H9 (cell line): Measurements from ENCODE around the gene CNDP1. TPM values are rescaled to one million over a fixed set of nuclear protein-coding genes. Genes with fewer than 3 reads are reported as not detected.

ENCODE experiments used
- DNase-seq: peaks from one replicate; pipeline ENCODE4 v3.0.0-alpha.2; 2017
- H2AFZ ChIP-seq: one replicate; pipeline ENCODE4 v1.6.1; 2013; ENCODE audit warnings: mild to moderate bottlenecking, low read length, control low read depth, moderate library complexity
- H2AK5ac ChIP-seq: 2 replicates; pipeline ENCODE4 v1.6.1; 2013; ENCODE audit warnings: low read length, control low read depth, mixed read lengths; ENCODE audit not compliant: insufficient read length
- H2BK120ac ChIP-seq: one replicate; pipeline ENCODE4 v1.6.1; 2013; ENCODE audit warnings: low read depth, mild to moderate bottlenecking, low read length, control low read depth, inconsistent platforms; ENCODE audit not compliant: poor library complexity, severe bottlenecking
- H2BK12ac ChIP-seq: 2 replicates; pipeline ENCODE4 v1.6.1; 2013; ENCODE audit warnings: low read length, control low read depth, mixed read lengths, low read depth; ENCODE audit not compliant: insufficient read length
- H2BK15ac ChIP-seq: 2 replicates; pipeline ENCODE4 v1.6.1; 2013; ENCODE audit warnings: low read depth, low read length, control low read depth
- H2BK20ac ChIP-seq: one replicate; pipeline ENCODE4 v1.6.1; 2013; ENCODE audit warnings: low read depth, mild to moderate bottlenecking, low read length, control low read depth, inconsistent platforms; ENCODE audit not compliant: poor library complexity, severe bottlenecking
- H2BK5ac ChIP-seq: 2 replicates; pipeline ENCODE4 v1.6.1; 2013; ENCODE audit warnings: low read length, control low read depth, mixed read lengths; ENCODE audit not compliant: insufficient read length
- H3K14ac ChIP-seq: 2 replicates; pipeline ENCODE4 v1.6.1; 2013; ENCODE audit warnings: low read length, control low read depth; ENCODE audit not compliant: insufficient read depth
- H3K18ac ChIP-seq: 2 replicates; pipeline ENCODE4 v1.6.1; 2013; ENCODE audit warnings: low read depth, mild to moderate bottlenecking, mixed read lengths, low read length, control low read depth; ENCODE audit not compliant: insufficient read length
- H3K23ac ChIP-seq: 2 replicates; pipeline ENCODE4 v1.6.1; 2013; ENCODE audit warnings: low read length, control low read depth, mixed read lengths, low read depth; ENCODE audit not compliant: insufficient read length
- H3K23me2 ChIP-seq: 2 replicates; pipeline ENCODE4 v1.6.1; 2013; ENCODE audit warnings: low read depth, mild to moderate bottlenecking, mixed read lengths, low read length, control low read depth; ENCODE audit not compliant: insufficient read length, poor library complexity, severe bottlenecking
- H3K27ac ChIP-seq: 2 replicates; pipeline ENCODE4 v1.5.1; 2013; ENCODE audit warnings: low read length, control low read depth, mixed read lengths, low read depth; ENCODE audit not compliant: insufficient read length
- H3K27me3 ChIP-seq: 2 replicates; pipeline ENCODE4 v1.6.1; 2013; ENCODE audit warnings: low read length, control low read depth, inconsistent platforms; ENCODE audit not compliant: insufficient read depth
- H3K4ac ChIP-seq: 2 replicates; pipeline ENCODE4 v1.6.1; 2013; ENCODE audit warnings: low read depth, mild to moderate bottlenecking, control low read depth, inconsistent platforms, low read length, moderate library complexity
- H3K4me1 ChIP-seq: 2 replicates; pipeline ENCODE4 v1.6.1; 2013; ENCODE audit warnings: low read length, control low read depth, inconsistent platforms; ENCODE audit not compliant: insufficient read depth
- H3K4me2 ChIP-seq: 2 replicates; pipeline ENCODE4 v1.6.1; 2013; ENCODE audit warnings: low read length, control low read depth, mixed read lengths; ENCODE audit not compliant: insufficient read length, insufficient read depth
- H3K56ac ChIP-seq: 2 replicates; pipeline ENCODE4 v1.6.1; 2013; ENCODE audit warnings: low read depth, mild to moderate bottlenecking, mixed read lengths, low read length, control low read depth; ENCODE audit not compliant: insufficient read length
- H3K79me1 ChIP-seq: 2 replicates; pipeline ENCODE4 v1.6.1; 2013; ENCODE audit warnings: low read depth, mild to moderate bottlenecking, moderate library complexity, low read length, control low read depth, inconsistent platforms; ENCODE audit not compliant: insufficient read depth, poor library complexity, severe bottlenecking
- H3K79me2 ChIP-seq: 2 replicates; pipeline ENCODE4 v1.6.1; 2013; ENCODE audit warnings: low read length, control low read depth, inconsistent platforms; ENCODE audit not compliant: insufficient read depth
- H3K9ac ChIP-seq: 2 replicates; pipeline ENCODE4 v1.6.1; 2013; ENCODE audit warnings: low read length, control low read depth, mixed read lengths; ENCODE audit not compliant: insufficient read length; ENCODE audit errors: extremely low read depth
- H3K9me3 ChIP-seq: one replicate; pipeline ENCODE4 v1.6.1; 2013; ENCODE audit warnings: low read depth, low read length, inconsistent platforms; ENCODE audit not compliant: control insufficient read depth
- H3T11ph ChIP-seq: one replicate; pipeline ENCODE4 v1.6.1; 2013; ENCODE audit warnings: mild to moderate bottlenecking, low read length, control low read depth, inconsistent platforms
- H4K20me1 ChIP-seq: one replicate; pipeline ENCODE4 v1.6.1; 2013; ENCODE audit not compliant: control insufficient read depth, insufficient read length, insufficient read depth
- H4K5ac ChIP-seq: 2 replicates; pipeline ENCODE4 v1.6.1; 2013; ENCODE audit warnings: low read depth, mild to moderate bottlenecking, mixed read lengths, low read length, control low read depth; ENCODE audit not compliant: insufficient read length
- H4K8ac ChIP-seq: replicated peaks from 2 replicates; pipeline ENCODE4 v1.6.1; 2013; ENCODE audit warnings: low read length, control low read depth, mixed read lengths, low read depth; ENCODE audit not compliant: insufficient read length
- H4K91ac ChIP-seq: 2 replicates; pipeline ENCODE4 v1.6.1; 2013; ENCODE audit warnings: low read depth, mild to moderate bottlenecking, moderate library complexity, mixed read lengths, low read length, control low read depth; ENCODE audit not compliant: insufficient read length
- H3K27ac Mint-ChIP-seq, 3 experiments: 2 replicates in 2 of 3; 3 replicates in 1 of 3; pipeline ENCODE4 v1.8.0; 2020 to 2021; ENCODE audit warnings: mixed read lengths in 3 of 3, mild to moderate bottlenecking in 1 of 3, moderate library complexity in 1 of 3
- H3K27me3 Mint-ChIP-seq: 2 replicates; pipeline ENCODE4 v1.8.0; 2021; ENCODE audit warnings: low read depth, mild to moderate bottlenecking, moderate library complexity, mixed read lengths
- H3K36me3 Mint-ChIP-seq, 3 experiments: 2 replicates in 2 of 3; 3 replicates in 1 of 3; pipeline ENCODE4 v1.8.0; 2020 to 2021; ENCODE audit warnings: low read depth in 3 of 3, mixed read lengths in 3 of 3; ENCODE audit not compliant: insufficient read depth in 1 of 3
- H3K4me1 Mint-ChIP-seq, 2 experiments: 2 replicates each; pipeline ENCODE4 v1.8.0; 2020; ENCODE audit warnings: mixed read lengths in 2 of 2
- H3K4me3 Mint-ChIP-seq, 2 experiments: 2 replicates in 1 of 2; 3 replicates in 1 of 2; pipeline ENCODE4 v1.8.0; 2020 to 2021; ENCODE audit warnings: mild to moderate bottlenecking in 2 of 2, mixed read lengths in 2 of 2, moderate library complexity in 1 of 2
- H3K9me3 Mint-ChIP-seq, 2 experiments: 2 replicates in 1 of 2; 3 replicates in 1 of 2; pipeline ENCODE4 v1.8.0; 2020; ENCODE audit warnings: mild to moderate bottlenecking in 2 of 2, mixed read lengths in 2 of 2, moderate library complexity in 1 of 2
- WGBS: extraction: QIAGEN DNeasy Blood & Tissue Kit; methylation state at CpG from one replicate; pipeline ENCODE4 v1.1.7; 2013; ENCODE audit warnings: missing lambda C conversion rate, low lambda C conversion rate, mixed read lengths; ENCODE audit not compliant: insufficient read length; ENCODE audit errors: extremely low coverage; 5-methylcytosine and 5-hydroxymethylcytosine counted together
- total RNA-seq: library from RNA; stranded (reverse); gene quantifications from 2 replicates; pipeline ENCODE4 v1.2.1, GENCODE V29; 2021
- TF ChIP-seq, protein P1 (sequence below): fragments of 200-600 bp; sonication (generic); conservative IDR thresholded peaks from 3 replicates; pipeline ENCODE4 v1.8.0; 2021; ENCODE audit warnings: antibody characterized with exemption, mild to moderate bottlenecking

The CNDP1 gene
- total RNA-seq, 1 experiment from 2014 or later = not detected

DNA sequence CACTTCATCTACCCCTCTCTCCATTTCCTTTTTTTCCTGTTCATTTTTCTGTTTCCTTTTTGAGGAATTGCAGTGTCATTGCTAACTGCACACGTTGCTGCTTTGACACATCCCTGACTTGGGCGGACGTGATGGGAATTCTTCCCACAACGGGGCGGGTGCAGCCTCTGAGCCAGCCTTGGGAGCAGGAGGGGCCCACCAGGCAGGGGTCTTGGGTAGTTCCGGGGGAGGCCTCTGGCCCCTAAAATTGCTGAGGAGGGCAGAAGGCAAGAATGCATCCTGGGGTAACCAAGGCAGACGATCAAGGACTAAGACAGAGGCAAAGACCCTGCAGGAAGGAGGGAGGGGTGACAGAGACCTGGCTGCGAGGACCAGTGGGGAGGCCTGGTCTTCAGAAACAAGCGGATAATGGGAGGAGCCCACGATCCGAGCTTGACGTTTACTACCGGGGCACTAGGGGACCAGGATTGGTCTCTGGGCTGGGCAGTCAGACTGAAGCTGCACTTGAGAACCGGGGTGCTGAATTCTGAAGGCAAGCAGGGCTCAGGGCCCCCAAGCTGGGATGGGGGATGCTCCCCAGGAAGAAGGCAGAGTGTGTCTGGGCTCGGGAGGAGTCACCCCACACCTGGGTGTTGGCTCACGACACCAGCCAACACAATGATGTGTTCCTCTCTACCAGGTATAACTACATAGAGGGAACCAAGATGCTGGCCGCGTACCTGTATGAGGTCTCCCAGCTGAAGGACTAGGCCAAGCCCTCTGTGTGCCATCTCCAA is 14.8 kb upstream of the CNDP1 start:
- Histone ChIP-seq H3K27ac (no peak overlapping the region), H2BK20ac (no peak overlapping the region), H3K14ac (no peak overlapping the region), H3K79me1 (no peaks in the 10 kb centered on the region), H3K23me2 (no peaks in the 10 kb centered on the region), H4K8ac (no peak overlapping the region), H3K9ac (no peak overlapping the region), H3T11ph (no peak overlapping the region), H3K4me1 (no peaks in the 10 kb centered on the region), H4K91ac (no peak overlapping the region), H4K5ac (no peak overlapping the region), H3K79me2 (no peaks in the 10 kb centered on the region), H3K4me2 (no peak overlapping the region), H3K27me3 (no peaks in the 10 kb centered on the region), H2BK12ac (no peak overlapping the region), H4K20me1 (no peaks in the 10 kb centered on the region), H3K18ac (no peak overlapping the region), H2BK15ac (no peak overlapping the region), H2BK120ac (no peak overlapping the region), H3K56ac (no peak overlapping the region), H2AK5ac (no peak overlapping the region), H3K4ac (no peak overlapping the region), H2AFZ (no peak overlapping the region), H2BK5ac (no peak overlapping the region), H3K23ac (no peak overlapping the region), H3K9me3 (no peaks in the 10 kb centered on the region)
- peaks cover 70 to 86% (median 85%) of the 10 kb centered on the region in 3 experiments for H3K36me3 Mint-ChIP-seq
- no peak overlapping the region; a peak in 1 of 5 replicates for H3K4me3 Mint-ChIP-seq
- peaks cover 5 to 19% of the 10 kb centered on the region in 2 experiments; a peak in 3 of 5 replicates for H3K9me3 Mint-ChIP-seq
- peak overlapping the region in 1 of 3 experiments; percentile 80; a peak in 2 of 7 replicates for H3K27ac Mint-ChIP-seq
- WGBS = no CpG with 5 or more reads among the region's 18 CpGs
- H3K27me3 Mint-ChIP-seq = peaks cover 1% of the 10 kb centered on the region; the same call in 1 of the 2 replicates
- peaks cover 0 to 5% of the 10 kb centered on the region in 2 experiments; a peak in 1 of 4 replicates for H3K4me1 Mint-ChIP-seq
- peak; percentile 15 for DNase-seq
- TF ChIP-seq, protein P1, sequence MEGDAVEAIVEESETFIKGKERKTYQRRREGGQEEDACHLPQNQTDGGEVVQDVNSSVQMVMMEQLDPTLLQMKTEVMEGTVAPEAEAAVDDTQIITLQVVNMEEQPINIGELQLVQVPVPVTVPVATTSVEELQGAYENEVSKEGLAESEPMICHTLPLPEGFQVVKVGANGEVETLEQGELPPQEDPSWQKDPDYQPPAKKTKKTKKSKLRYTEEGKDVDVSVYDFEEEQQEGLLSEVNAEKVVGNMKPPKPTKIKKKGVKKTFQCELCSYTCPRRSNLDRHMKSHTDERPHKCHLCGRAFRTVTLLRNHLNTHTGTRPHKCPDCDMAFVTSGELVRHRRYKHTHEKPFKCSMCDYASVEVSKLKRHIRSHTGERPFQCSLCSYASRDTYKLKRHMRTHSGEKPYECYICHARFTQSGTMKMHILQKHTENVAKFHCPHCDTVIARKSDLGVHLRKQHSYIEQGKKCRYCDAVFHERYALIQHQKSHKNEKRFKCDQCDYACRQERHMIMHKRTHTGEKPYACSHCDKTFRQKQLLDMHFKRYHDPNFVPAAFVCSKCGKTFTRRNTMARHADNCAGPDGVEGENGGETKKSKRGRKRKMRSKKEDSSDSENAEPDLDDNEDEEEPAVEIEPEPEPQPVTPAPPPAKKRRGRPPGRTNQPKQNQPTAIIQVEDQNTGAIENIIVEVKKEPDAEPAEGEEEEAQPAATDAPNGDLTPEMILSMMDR = no peak
